ENCODE data around the gene SHFL.

SHFL gene

DNA sequence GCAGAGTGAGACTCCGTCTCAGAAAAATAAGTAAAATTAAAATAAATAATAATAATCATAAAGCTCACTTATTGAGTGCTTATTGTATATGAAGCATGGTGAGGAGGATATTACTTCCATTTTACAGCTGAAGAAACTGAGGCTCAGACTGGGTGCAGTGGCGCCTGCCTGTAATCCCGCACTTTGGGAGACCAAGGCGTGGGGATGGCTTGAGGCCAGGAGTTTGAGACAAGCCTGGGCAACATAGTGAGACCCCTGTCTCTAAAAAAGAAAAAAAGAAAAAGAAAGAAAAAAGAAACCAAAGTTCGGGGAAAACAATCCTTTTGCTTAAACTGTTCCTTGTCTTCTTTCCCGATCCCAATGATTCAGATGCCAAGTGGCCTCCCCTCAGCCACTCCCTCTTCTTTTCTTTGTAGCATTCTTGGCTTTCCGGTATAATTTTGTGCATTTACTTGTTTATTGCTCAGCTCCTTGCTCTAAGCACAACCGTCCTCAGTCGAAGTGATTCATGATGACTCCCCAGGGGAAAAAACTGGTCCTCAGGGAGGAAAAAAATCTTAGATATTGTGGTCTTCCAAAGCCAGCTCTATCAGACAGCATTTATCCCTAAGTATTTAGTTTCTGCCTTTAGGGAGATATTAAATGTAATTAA is 34.5 kb downstream of the SHFL start:
- DNase-seq (ENCODE audit: extremely low spot score, insufficient read length, low read depth), result no peak
- FAIRE-seq, result no peak

DNA sequence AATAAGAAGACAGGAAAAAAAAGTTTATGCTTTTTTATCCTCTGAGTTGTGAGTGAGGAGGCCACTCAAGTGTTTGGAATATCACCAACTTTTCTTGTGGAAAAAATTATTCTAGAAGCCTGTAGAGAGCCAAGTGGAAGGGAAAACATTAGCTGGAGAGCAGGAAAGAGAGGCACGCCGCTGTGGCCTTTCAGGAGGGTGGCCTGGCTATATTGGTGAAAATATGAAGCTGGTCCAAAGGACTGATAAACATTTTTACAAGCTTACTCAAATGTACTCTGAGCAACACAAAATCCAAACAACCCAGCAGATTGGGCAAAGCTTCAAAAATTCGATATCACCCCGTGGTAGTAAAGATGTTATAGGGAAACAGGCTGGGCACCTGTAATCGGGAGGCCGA is 35.9 kb downstream of the SHFL start:
- no peak for DNase-seq (ENCODE audit: extremely low spot score, insufficient read length, low read depth)
- no peak for FAIRE-seq

DNA sequence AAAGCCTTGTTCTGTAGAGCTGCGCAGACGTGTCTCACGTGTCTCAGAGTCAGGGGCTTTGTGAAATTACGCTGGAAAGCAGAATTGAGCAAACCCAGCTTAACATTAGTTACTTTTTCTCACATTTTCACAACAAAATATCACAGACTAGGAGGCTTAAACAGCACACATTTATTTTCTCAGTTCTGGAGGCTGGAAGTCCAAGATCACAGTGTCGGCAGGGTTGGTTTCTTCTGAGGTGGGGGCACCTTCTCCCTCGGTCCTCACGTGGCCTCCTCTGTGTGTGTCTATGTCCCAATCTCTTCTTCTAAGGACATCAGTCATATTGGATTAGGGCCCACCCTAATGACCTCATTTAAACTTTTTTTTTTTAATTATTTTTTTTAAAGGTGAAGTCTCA is 38.3 kb downstream of the SHFL start:
- FAIRE-seq (no peak), DNase-seq (ENCODE audit: extremely low spot score, insufficient read length, low read depth) (no peak)

DNA sequence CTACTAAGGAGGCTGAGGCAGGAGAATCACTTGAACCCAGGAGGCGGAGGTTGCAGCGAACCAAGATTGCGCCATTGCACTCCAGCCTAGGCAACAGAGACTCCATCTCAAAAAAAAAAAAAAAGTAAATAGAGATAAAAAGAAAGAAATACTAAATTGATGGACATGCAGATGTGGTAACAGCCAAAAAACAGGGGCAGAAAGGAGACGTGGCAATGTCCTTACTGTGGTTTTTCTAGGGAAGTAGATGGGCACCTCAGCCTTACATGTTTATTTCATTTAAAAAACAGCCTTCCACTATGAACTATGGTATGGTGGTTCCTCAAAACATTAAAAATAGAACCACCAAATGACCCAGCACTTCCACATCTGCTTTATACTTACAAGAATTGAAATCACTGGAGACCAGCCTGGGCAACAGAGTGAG is 40.1 kb downstream of the SHFL start:
- no peak for DNase-seq (ENCODE audit: extremely low spot score, insufficient read length, low read depth)
- FAIRE-seq, result no peak

DNA sequence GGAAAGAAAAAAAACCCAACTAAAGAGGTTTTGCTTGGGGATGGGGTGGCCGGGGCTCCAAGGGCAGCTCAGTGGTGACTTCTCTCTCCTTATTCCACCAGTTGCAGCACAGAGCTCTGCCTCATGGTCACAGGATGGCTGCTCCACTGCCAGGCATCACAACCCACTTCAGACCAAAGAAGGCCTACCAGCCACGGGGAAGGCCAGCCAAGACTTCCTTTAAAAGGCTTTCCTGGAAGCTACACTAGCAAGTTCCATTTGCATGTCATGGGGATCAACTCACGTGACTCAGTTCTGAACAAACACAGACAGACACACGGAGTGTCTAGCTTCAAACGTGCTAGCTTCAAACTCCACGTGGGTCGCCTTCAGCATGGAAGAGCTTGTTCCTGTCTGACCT is 46.8 kb downstream of the SHFL start:
- FAIRE-seq (no peak), DNase-seq (ENCODE audit: extremely low spot score, insufficient read length, low read depth) (no peak)

DNA sequence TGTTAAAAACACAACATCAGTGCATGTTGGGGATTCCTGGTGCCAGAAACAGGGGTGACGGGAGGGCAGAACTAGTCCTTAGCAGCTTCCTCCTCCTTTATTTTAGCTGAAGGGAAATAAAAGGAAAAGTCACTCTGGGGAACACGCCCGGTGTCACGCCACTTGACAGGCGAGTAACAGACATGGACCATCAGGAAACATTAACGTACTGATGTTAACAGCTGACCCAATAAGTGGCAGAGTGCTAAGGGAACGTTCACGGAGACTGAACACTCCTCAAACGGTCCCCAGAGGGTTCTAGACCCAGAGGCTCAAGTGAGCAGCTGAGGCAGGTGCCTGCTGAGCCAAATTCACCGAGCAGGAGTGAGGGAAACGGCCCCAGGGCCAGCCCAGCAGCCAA is 47.5 kb downstream of the SHFL start:
- no peak for FAIRE-seq

DNA sequence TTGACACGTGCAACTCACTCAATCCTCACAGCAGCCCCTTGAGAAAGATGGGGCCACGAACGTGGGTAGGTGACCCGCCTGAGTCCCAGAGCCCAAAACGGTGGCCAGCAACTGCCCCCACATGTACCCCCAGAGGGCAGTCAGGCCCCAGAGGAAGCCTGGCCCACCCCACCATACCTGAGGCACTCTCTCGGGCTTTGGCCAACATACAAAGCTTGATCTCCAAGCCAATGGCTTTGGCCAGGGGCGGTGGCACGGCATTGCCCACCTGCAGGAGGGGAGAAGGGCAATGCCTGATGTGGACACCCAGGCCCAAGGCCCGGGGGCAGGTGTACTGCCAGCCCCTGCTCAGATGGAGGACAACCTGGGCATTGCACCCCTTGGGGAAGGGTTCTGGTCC is 47.9 kb downstream of the SHFL start:
- FAIRE-seq (no peak), DNase-seq (ENCODE audit: extremely low spot score, insufficient read length, low read depth) (no peak)

More for the DNA sequence above, 47.5 kb downstream of the SHFL start:
- no peak for DNase-seq (ENCODE audit: extremely low spot score, insufficient read length, low read depth)

DNA sequence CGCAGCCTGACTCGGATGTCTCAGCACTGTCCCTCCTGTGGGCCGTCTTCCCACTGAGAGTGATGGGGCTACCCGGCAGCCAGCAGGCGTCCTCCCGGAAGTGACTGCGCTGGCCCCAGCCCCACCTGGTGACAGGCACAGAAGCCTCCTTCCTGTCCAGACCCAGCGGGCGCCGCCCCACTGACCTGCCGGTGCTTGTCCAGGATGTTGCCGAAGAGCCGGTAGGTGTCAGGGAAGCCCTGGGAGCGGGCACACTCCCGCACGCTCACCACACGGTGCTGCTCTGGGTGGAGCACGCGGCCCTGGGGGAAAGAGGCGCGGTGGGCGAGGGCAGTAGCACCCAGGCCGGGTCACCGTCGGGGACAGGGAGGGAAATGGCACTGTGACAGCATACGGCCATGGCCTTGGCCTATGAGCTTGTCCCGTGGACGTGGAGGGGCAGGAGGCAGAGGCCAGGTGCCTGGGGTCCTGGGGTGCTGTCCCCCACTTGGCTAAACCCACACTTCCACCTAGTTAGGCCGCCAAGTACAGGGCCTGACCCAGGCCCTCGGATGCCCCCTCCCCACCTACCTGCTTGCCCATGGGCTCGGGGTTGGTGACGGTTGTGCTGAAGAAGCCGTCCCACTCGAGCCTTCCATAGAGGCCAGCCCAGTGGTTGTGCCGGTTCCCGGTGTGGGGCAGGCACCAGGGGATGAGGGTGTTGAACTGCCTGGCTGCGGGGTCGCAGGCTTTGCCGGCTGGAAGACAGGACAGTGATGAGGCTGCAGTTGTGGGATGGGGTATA is 49.6 kb downstream of the SHFL start:
- no peak for FAIRE-seq
- DNase-seq (ENCODE audit: extremely low spot score, insufficient read length, low read depth), result no peak

DNA sequence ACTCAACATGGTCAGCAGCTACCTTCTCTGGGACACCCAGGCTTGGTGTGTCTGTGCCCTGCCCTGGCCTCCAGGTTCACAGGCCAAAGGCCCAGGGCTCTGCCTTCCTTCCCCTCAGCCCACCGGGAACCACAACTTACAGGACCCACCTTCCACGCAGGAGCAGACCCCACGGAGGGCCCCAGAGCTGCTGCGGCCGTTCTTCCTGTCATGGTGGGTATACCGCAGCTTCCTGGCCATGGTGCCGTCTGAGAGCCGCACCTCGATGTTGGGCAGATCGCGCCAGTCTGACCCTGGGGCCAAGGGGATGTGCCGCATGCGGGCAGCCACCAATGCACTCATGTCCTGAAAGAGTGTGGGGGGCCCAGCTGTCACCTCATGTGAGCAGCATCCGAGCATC is 50.8 kb downstream of the SHFL start:
- no peak for DNase-seq (ENCODE audit: extremely low spot score, insufficient read length, low read depth)
- FAIRE-seq, result no peak

DNA sequence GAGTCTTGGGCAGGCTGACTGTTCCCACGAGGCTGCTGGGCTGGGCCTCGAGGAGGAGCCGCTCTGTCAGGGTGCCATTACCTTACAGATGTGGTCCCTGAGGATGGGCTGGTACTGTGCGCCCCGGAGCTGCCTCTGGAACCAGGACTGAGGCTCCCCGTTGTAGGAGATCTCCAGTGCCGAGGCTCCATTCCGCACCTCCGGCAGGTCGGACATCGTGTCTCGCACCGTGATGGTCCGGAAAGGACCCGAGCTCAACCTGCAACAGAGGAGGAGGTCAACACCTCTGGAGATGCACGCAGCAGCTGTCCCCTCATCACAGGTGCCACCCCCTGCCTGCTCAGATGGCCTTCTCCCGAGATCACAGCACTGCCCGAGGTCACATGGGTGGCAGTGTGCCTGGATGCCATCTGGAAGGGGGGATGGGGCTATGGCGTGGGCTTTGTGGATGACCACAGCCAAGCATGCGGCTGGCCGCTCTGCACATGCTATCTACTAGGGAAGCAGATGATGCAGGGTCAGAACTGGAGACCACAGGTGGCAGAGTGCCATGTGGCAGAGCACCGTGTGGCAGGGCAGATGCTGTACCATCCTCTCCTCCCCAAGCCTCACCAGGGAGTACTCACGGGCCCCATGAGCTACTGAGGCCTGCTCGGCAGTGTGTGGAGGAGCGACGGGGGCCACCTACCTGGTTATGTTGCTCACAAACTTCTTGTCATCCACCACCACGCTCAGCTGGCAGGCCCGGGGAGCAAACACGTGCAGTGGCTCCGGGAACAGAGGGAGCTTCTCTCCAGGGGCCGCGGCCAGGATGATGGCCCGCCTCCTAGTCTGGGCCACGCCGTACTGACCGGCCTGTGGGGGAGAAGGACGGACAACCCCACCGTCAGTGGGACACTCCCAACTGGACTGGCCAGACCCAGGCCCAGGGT is 51.9 kb downstream of the SHFL start:
- DNase-seq (ENCODE audit: extremely low spot score, insufficient read length, low read depth) (no peak), FAIRE-seq (no peak)

DNA sequence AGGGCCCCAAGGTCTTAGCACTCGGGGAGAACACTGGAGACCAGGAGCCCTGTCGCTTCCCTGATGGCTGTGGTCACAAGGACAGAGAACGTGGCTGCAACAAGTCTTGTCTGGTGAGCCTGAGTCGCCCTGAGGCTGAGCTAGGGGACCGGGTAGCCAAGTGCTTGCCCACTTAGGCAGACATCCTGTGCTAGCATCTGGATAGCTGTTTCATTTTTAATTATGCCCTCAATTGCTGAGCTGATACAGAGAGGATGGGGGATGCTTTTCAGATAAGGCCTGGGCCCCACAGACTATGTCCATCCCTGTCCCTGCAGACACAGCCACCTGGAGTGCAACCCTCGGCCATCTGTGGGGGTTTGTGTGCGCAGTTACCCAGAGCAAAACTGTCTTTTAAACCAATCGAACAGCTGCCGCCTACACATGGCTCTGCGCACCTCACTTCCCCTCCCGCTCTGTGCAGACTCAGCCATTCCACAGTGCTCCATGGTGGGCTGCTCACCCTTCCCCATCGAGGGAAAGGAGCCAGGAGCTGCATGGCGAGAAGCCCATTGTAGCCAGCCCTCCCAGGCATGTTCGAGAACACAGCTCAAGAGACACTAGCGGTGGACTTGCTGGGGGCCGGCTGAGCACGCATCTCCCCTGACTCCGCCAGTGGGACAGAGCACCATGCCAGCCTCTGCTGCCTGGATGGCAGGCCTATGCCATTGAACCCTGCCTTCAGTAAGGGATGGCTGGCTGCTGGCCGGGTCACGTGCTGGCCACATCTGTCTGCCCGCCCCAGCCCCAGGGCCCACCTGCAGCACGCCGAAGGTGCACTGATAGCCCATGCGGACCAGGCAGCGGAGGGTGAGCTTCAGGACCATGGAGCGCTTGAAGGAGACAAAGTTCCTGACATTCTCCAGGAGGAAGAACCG is 53.0 kb downstream of the SHFL start:
- FAIRE-seq, result no peak
- DNase-seq (ENCODE audit: extremely low spot score, insufficient read length, low read depth), result no peak

DNA sequence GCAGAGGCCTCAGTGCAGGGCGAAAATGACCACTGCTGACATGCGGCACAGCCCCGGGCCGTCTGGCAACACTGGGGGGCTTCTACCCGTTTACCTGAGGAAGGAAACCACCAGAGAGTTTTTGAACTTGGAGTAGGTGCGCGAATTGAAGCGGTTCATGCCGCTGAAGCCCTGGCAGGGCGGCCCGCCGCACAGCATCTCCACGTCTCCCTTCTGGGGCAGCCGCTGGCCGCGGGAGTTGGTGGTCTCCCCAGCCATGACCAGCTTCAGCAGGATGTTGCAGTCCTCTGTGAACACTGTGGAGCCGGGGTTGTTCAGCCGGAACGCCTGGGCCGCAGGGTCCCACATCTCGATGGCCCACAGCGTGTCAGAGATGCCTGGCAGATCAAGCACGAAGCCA is 53.8 kb downstream of the SHFL start:
- FAIRE-seq (no peak), DNase-seq (ENCODE audit: extremely low spot score, insufficient read length, low read depth) (no peak)

DNA sequence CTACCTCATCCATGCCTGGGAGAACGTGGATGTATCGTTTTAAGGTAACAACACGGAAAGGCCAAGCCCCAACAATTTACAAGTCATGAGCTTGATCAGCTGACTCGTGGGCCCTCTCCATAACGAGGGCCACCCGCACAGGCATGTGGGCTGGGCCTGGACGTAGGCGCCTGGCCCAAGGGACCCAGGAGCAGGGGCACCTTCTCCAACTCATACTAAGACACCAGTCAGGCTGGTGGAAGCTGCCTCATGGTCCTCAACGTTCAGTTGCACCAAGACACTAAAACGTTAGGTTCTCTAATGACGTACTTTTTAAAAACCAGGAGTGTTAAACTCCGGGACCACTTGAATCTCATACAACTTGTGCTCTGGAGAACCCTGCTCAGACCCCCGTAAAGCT is 55.4 kb downstream of the SHFL start:
- FAIRE-seq (no peak), DNase-seq (ENCODE audit: extremely low spot score, insufficient read length, low read depth) (no peak)

DNA sequence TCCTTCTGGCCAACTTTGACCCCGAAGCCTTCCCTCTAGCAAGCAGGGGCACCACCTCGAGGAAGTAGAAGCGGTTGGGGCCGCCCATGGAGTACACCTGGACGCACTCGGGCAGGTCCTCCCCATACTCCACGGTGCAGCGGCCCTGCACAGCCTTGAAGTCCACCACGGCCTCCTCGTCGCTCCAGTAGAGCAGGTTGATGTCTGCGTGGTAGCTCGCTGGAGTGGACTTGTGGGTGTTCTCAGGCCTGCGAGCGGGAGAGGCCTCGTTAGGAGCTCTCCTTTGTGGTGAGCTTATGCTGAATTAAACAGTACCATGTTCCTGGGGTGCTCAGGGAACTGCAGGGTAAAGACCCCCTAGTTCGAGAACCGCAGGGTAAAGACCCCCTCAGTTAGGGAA is 55.9 kb downstream of the SHFL start:
- FAIRE-seq, result no peak

More for the DNA sequence above, 55.9 kb downstream of the SHFL start:
- no peak for DNase-seq (ENCODE audit: extremely low spot score, insufficient read length, low read depth)
